Gastroesophageal sphincter (tissue), 3 donors: ENCODE results near the gene RERE.

ENCODE experiments used
- POLR2AphosphoS5 ChIP-seq: sonication (generic); formaldehyde crosslinking; IDR thresholded peaks from one replicate; pipeline ENCODE4 v1.6.1; 2017; ENCODE audit warnings: antibody characterized with exemption
- TF ChIP-seq, protein P1 (sequence below), 4 experiments: fragments of 200-600 bp in 2 of 4; fragments of 450-650 bp in 2 of 4; sonication (generic) in 1 of 4; IDR thresholded peaks; one replicate each; pipeline ENCODE4 v1.5.1; 2017 to 2019; ENCODE audit warnings: antibody characterized with exemption in 4 of 4, mild to moderate bottlenecking in 2 of 4, moderate library complexity in 2 of 4

DNA sequence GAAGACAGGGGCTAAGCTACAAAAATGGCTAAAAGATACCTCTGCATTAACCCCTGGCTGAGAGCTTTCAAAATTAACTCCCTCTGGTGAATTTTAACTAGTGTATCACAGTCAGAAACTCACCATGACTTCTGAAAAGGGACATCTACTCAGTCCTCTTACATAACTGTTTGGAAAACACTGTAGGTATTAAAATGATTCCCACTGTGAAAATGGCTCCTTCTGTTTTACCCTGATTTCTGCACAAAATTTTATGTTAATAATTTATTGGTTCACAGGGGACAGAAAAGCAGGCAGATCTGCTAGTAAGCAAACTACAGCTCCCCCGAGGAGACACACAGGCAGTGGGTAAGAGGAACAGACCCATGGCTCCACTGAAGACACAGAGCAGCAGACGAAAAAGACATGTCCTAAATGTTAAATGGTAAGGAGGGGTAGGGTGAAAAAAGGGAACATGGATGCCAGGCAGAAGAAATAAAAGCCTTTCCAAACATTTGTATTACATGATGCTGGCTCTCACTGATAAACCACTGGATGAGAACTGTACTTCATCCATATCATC is 387.8 kb downstream of the RERE start:
- TF ChIP-seq, protein P1, sequence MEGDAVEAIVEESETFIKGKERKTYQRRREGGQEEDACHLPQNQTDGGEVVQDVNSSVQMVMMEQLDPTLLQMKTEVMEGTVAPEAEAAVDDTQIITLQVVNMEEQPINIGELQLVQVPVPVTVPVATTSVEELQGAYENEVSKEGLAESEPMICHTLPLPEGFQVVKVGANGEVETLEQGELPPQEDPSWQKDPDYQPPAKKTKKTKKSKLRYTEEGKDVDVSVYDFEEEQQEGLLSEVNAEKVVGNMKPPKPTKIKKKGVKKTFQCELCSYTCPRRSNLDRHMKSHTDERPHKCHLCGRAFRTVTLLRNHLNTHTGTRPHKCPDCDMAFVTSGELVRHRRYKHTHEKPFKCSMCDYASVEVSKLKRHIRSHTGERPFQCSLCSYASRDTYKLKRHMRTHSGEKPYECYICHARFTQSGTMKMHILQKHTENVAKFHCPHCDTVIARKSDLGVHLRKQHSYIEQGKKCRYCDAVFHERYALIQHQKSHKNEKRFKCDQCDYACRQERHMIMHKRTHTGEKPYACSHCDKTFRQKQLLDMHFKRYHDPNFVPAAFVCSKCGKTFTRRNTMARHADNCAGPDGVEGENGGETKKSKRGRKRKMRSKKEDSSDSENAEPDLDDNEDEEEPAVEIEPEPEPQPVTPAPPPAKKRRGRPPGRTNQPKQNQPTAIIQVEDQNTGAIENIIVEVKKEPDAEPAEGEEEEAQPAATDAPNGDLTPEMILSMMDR (IDR thresholded peaks at IDR 0.05): no peak
- TF ChIP-seq POLR2AphosphoS5: no peak
